ENCODE results near the gene FAM180A.

DNA sequence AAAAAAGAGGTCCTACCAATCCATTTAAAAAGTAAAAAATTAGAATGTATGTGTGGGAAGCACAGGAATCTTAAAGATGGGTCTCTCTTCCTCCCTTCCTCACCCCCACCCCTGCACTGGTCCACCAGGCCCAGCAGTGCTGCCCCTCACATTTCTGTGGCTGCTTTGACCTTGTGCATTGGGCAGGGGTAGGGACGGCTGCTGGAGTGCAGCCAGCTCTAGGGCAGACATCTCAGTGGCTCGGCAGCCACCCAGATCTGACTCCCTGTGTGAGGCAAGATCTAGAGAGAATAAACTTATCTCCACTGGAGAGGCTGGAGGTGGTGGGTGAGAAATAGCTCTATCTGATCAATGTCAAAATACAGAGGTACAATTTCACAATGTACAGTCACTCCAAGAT is 6.7 kb downstream of the FAM180A start:
- TF ChIP-seq POLR2AphosphoS5 (IDR thresholded peaks at IDR 0.05; ENCODE audit: low read depth, low read length): no peak
- TF ChIP-seq, protein P1, sequence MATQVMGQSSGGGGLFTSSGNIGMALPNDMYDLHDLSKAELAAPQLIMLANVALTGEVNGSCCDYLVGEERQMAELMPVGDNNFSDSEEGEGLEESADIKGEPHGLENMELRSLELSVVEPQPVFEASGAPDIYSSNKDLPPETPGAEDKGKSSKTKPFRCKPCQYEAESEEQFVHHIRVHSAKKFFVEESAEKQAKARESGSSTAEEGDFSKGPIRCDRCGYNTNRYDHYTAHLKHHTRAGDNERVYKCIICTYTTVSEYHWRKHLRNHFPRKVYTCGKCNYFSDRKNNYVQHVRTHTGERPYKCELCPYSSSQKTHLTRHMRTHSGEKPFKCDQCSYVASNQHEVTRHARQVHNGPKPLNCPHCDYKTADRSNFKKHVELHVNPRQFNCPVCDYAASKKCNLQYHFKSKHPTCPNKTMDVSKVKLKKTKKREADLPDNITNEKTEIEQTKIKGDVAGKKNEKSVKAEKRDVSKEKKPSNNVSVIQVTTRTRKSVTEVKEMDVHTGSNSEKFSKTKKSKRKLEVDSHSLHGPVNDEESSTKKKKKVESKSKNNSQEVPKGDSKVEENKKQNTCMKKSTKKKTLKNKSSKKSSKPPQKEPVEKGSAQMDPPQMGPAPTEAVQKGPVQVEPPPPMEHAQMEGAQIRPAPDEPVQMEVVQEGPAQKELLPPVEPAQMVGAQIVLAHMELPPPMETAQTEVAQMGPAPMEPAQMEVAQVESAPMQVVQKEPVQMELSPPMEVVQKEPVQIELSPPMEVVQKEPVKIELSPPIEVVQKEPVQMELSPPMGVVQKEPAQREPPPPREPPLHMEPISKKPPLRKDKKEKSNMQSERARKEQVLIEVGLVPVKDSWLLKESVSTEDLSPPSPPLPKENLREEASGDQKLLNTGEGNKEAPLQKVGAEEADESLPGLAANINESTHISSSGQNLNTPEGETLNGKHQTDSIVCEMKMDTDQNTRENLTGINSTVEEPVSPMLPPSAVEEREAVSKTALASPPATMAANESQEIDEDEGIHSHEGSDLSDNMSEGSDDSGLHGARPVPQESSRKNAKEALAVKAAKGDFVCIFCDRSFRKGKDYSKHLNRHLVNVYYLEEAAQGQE (IDR thresholded peaks at IDR 0.05; ENCODE audit: insufficient read depth in 1 of 2, low read depth in 2 of 2, low read length in 1 of 2): no peak
- TF ChIP-seq, protein P2, sequence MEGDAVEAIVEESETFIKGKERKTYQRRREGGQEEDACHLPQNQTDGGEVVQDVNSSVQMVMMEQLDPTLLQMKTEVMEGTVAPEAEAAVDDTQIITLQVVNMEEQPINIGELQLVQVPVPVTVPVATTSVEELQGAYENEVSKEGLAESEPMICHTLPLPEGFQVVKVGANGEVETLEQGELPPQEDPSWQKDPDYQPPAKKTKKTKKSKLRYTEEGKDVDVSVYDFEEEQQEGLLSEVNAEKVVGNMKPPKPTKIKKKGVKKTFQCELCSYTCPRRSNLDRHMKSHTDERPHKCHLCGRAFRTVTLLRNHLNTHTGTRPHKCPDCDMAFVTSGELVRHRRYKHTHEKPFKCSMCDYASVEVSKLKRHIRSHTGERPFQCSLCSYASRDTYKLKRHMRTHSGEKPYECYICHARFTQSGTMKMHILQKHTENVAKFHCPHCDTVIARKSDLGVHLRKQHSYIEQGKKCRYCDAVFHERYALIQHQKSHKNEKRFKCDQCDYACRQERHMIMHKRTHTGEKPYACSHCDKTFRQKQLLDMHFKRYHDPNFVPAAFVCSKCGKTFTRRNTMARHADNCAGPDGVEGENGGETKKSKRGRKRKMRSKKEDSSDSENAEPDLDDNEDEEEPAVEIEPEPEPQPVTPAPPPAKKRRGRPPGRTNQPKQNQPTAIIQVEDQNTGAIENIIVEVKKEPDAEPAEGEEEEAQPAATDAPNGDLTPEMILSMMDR (IDR thresholded peaks at IDR 0.05): no peak
- TF ChIP-seq TCF7L2 (IDR thresholded peaks at IDR 0.05; ENCODE audit: low read depth, low read length): no peak
- TF ChIP-seq SIN3A (IDR thresholded peaks at IDR 0.05; ENCODE audit: borderline replicate concordance, insufficient read depth, low read depth, low read length): no peak

All from Panc1 (cell line).